Mesendoderm (in vitro differentiated cells): Measurements from ENCODE around the gene ATP2B1.

ENCODE experiments used
- DNase-seq: peaks from one replicate; pipeline ENCODE4 v3.0.0; 2013
- H2AK5ac ChIP-seq: 2 replicates; pipeline ENCODE4 v1.6.1; 2013; ENCODE audit warnings: low read length, inconsistent platforms
- H2BK120ac ChIP-seq: 2 replicates; pipeline ENCODE4 v1.6.1; 2013; ENCODE audit warnings: low read depth, mild to moderate bottlenecking, low read length, moderate library complexity, mixed read lengths
- H2BK15ac ChIP-seq: replicated peaks from 2 replicates; pipeline ENCODE4 v1.6.1; 2013; ENCODE audit warnings: low read depth, mild to moderate bottlenecking, moderate library complexity
- H2BK5ac ChIP-seq: 2 replicates; pipeline ENCODE4 v1.6.1; 2013; ENCODE audit warnings: low read length, inconsistent platforms
- H3K18ac ChIP-seq: 2 replicates; pipeline ENCODE4 v1.6.1; 2013; ENCODE audit warnings: mild to moderate bottlenecking, low read length, mixed read lengths
- H3K23ac ChIP-seq: one replicate; pipeline ENCODE4 v1.6.1; 2013; ENCODE audit warnings: low read length
- H3K27ac ChIP-seq: 2 replicates; pipeline ENCODE4 v1.5.1; 2013; ENCODE audit warnings: low read depth, mild to moderate bottlenecking, inconsistent platforms, low read length, moderate library complexity
- H3K27me3 ChIP-seq: 2 replicates; pipeline ENCODE4 v1.6.1; 2013; ENCODE audit warnings: low read length, control low read depth, mild to moderate bottlenecking, inconsistent platforms; ENCODE audit not compliant: insufficient read depth, poor library complexity
- H3K36me3 ChIP-seq: 2 replicates; pipeline ENCODE4 v1.6.1; 2013; ENCODE audit warnings: low read length, inconsistent platforms; ENCODE audit not compliant: control insufficient read depth, insufficient read depth
- H3K4ac ChIP-seq: one replicate; pipeline ENCODE4 v1.6.1; 2013; ENCODE audit warnings: low read depth, mild to moderate bottlenecking, low read length, moderate library complexity
- H3K4me1 ChIP-seq: 2 replicates; pipeline ENCODE4 v1.6.1; 2013; ENCODE audit warnings: low read depth, low read length, inconsistent platforms; ENCODE audit not compliant: control insufficient read depth
- H3K4me2 ChIP-seq: 2 replicates; pipeline ENCODE4 v1.6.1; 2013; ENCODE audit warnings: low read length
- H3K4me3 ChIP-seq: 2 replicates; pipeline ENCODE4 v1.5.1; 2013; ENCODE audit warnings: mild to moderate bottlenecking, low read length
- H3K56ac ChIP-seq: one replicate; pipeline ENCODE4 v1.6.1; 2013; ENCODE audit warnings: low read length
- H3K79me1 ChIP-seq: 2 replicates; pipeline ENCODE4 v1.6.1; 2013; ENCODE audit warnings: low read length, inconsistent platforms
- H3K79me2 ChIP-seq: 2 replicates; pipeline ENCODE4 v1.6.1; 2013; ENCODE audit warnings: mild to moderate bottlenecking, low read length; ENCODE audit not compliant: control insufficient read depth, insufficient read depth
- H3K9ac ChIP-seq: 2 replicates; pipeline ENCODE4 v1.6.1; 2013; ENCODE audit warnings: low read length, inconsistent platforms
- H4K5ac ChIP-seq: one replicate; pipeline ENCODE4 v1.6.1; 2013; ENCODE audit warnings: low read length
- H4K8ac ChIP-seq: one replicate; pipeline ENCODE4 v1.6.1; 2013; ENCODE audit warnings: low read depth, mild to moderate bottlenecking, control low read depth, low read length, moderate library complexity
- WGBS: extraction: QIAGEN DNeasy Blood & Tissue Kit; methylation state at CpG from one replicate; pipeline ENCODE4 v1.1.7; 2013; ENCODE audit warnings: low lambda C conversion rate, missing lambda C conversion rate; ENCODE audit not compliant: insufficient coverage; ENCODE audit errors: extremely low coverage; 5-methylcytosine and 5-hydroxymethylcytosine counted together

ATP2B1 gene

GRCh38 chr12:89679631-89680030 lies 29.0 kb downstream of the ATP2B1 start:
- Histone ChIP-seq H3K9ac (no peak overlapping the region), H3K79me1 (peaks cover 8% of the 10 kb centered on the region), H2BK15ac (no peak overlapping the region), H2AK5ac (no peak overlapping the region), H3K36me3 (no peaks in the 10 kb centered on the region), H2BK5ac (no peak overlapping the region), H3K4me2 (no peak overlapping the region), H3K56ac (no peak overlapping the region), H4K5ac (no peak overlapping the region), H3K79me2 (peaks cover 5% of the 10 kb centered on the region), H3K4me3 (no peak overlapping the region), H2BK120ac (no peak overlapping the region), H3K18ac (no peak overlapping the region), H3K4ac (no peak overlapping the region), H3K27me3 (no peaks in the 10 kb centered on the region), H3K23ac (no peak overlapping the region), H3K4me1 (no peaks in the 10 kb centered on the region), H3K27ac (no peak overlapping the region), H4K8ac (no peak overlapping the region)
- DNase-seq, result no peak
- no CpG with 5 or more reads among the region's 2 CpGs for WGBS

GRCh38 chr12:89678225-89678624 lies 30.4 kb downstream of the ATP2B1 start:
- no peaks in the 10 kb centered on the region for H3K27me3 ChIP-seq
- no peaks in the 10 kb centered on the region for H3K4me1 ChIP-seq
- no peak overlapping the region for H2BK15ac ChIP-seq
- no peak overlapping the region for H2AK5ac ChIP-seq
- no peaks in the 10 kb centered on the region for H3K36me3 ChIP-seq
- no peak overlapping the region for H3K4ac ChIP-seq
- 100% methylated on average over 1 of the region's 2 CpGs for WGBS
- H3K23ac ChIP-seq, result no peak overlapping the region
- DNase-seq, result peak; percentile 19
- no peak overlapping the region for H3K18ac ChIP-seq
- no peak overlapping the region for H3K4me3 ChIP-seq
- H3K27ac ChIP-seq, result no peak overlapping the region
- no peak overlapping the region for H4K8ac ChIP-seq
- no peak overlapping the region for H3K4me2 ChIP-seq
- H2BK120ac ChIP-seq, result no peak overlapping the region
- H4K5ac ChIP-seq, result no peak overlapping the region
- H3K56ac ChIP-seq, result no peak overlapping the region
- H3K9ac ChIP-seq, result no peak overlapping the region
- H2BK5ac ChIP-seq, result no peak overlapping the region
- peaks cover 7% of the 10 kb centered on the region for H3K79me1 ChIP-seq
- peaks cover 7% of the 10 kb centered on the region for H3K79me2 ChIP-seq

GRCh38 chr12:89676930-89677329 lies 31.7 kb downstream of the ATP2B1 start:
- Histone ChIP-seq H4K5ac (no peak overlapping the region), H3K27me3 (no peaks in the 10 kb centered on the region), H3K56ac (no peak overlapping the region), H3K18ac (no peak overlapping the region), H4K8ac (no peak overlapping the region), H3K36me3 (no peaks in the 10 kb centered on the region), H3K4me1 (no peaks in the 10 kb centered on the region), H3K79me2 (peaks cover 9% of the 10 kb centered on the region), H2BK120ac (no peak overlapping the region), H3K4ac (no peak overlapping the region), H2BK5ac (no peak overlapping the region), H2BK15ac (no peak overlapping the region), H3K9ac (no peak overlapping the region), H3K27ac (no peak overlapping the region), H2AK5ac (no peak overlapping the region), H3K4me2 (no peak overlapping the region), H3K4me3 (no peak overlapping the region), H3K79me1 (peaks cover 6% of the 10 kb centered on the region), H3K23ac (no peak overlapping the region)
- no peak for DNase-seq
- WGBS, result no CpG with 5 or more reads among the region's 2 CpGs

GRCh38 chr12:89674326-89674942 lies 34.2 kb downstream of the ATP2B1 start:
- Histone ChIP-seq H2BK120ac (no peak overlapping the region), H4K5ac (no peak overlapping the region), H4K8ac (no peak overlapping the region), H3K79me1 (peaks cover 5% of the 10 kb centered on the region), H3K9ac (no peak overlapping the region), H2BK5ac (no peak overlapping the region), H3K79me2 (peaks cover 6% of the 10 kb centered on the region), H3K27me3 (no peaks in the 10 kb centered on the region), H3K23ac (no peak overlapping the region), H3K56ac (no peak overlapping the region), H3K4me2 (no peak overlapping the region), H3K4ac (no peak overlapping the region), H2BK15ac (no peak overlapping the region), H3K4me1 (no peaks in the 10 kb centered on the region), H2AK5ac (no peak overlapping the region), H3K36me3 (no peaks in the 10 kb centered on the region), H3K18ac (no peak overlapping the region), H3K27ac (no peak overlapping the region), H3K4me3 (no peak overlapping the region)
- no CpG with 5 or more reads among the region's 2 CpGs for WGBS
- no peak for DNase-seq

DNA sequence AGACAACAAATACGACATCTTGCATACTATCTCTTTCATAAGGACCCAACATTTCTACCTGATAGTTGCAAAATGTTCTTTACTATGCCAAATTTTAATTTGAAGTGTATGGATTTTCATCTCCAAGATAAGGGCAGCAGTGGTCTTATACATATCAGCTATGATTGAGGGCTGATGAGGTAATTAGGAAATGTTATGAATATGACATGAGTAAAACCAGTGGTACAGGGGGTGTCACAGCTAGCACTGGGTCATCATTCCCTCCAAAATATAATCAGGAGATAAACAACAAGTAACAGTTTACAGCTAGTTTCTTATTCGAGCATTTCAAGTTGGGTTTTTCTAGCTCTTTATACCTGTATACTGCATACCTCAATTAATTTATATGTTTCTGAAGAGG lies 35.0 kb downstream of the ATP2B1 start:
- no peak for DNase-seq
- Histone ChIP-seq H2BK5ac (no peak overlapping the region), H3K36me3 (no peaks in the 10 kb centered on the region), H3K27me3 (no peaks in the 10 kb centered on the region), H2BK120ac (no peak overlapping the region), H3K4me1 (no peaks in the 10 kb centered on the region), H3K56ac (no peak overlapping the region), H3K18ac (no peak overlapping the region), H4K5ac (no peak overlapping the region), H3K27ac (no peak overlapping the region), H2AK5ac (no peak overlapping the region), H2BK15ac (no peak overlapping the region), H3K9ac (no peak overlapping the region), H3K23ac (no peak overlapping the region), H3K4me2 (no peak overlapping the region), H3K4me3 (no peak overlapping the region), H3K4ac (no peak overlapping the region), H3K79me2 (peaks cover 6% of the 10 kb centered on the region), H4K8ac (no peak overlapping the region), H3K79me1 (peaks cover 9% of the 10 kb centered on the region)
- WGBS, result no CpG with 5 or more reads among the region's 2 CpGs

DNA sequence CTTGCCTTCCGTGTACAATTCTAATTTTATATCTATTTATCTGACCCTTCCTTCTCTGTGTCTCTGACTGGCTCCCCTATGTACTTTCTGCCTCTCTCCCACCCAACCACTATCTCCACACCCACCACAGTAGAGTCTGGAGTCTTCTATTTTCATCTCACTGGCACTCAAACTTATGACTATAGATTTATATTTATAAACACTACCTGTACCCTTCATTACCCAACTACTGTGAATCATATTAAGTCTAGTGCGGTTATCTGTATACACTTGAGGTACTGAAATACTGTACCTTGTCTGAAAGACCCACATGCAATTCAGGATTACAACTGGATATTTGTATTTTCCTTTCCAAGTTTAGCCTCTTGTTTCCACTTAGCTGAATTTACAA lies 36.1 kb downstream of the ATP2B1 start:
- Histone ChIP-seq H3K4me3 (no peak overlapping the region), H3K18ac (no peak overlapping the region), H2BK15ac (no peak overlapping the region), H3K4ac (no peak overlapping the region), H3K9ac (no peak overlapping the region), H3K56ac (no peak overlapping the region), H3K79me1 (peaks cover 7% of the 10 kb centered on the region), H3K27me3 (no peaks in the 10 kb centered on the region), H3K4me2 (no peak overlapping the region), H3K36me3 (no peaks in the 10 kb centered on the region), H2AK5ac (no peak overlapping the region), H3K4me1 (no peaks in the 10 kb centered on the region), H2BK120ac (no peak overlapping the region), H2BK5ac (no peak overlapping the region), H4K8ac (no peak overlapping the region), H4K5ac (no peak overlapping the region), H3K27ac (no peak overlapping the region), H3K23ac (no peak overlapping the region), H3K79me2 (peaks cover 6% of the 10 kb centered on the region)
- no CpG with 5 or more reads among the region's 2 CpGs for WGBS
- no peak for DNase-seq
